K562 (cell line): ENCODE results near the gene GPN3. TPM values are rescaled to one million over a fixed set of nuclear protein-coding genes. Genes with fewer than 3 reads are reported as not detected.
A peak's percentile ranks its signal among the peaks of the same experiment; 100 is the strongest.

Source experiments
- ATAC-seq: fragments of 200-7000 bp; cut with Tn5 transposase; 3 replicates; pipeline ENCODE4 v1.9.1; 2020; ENCODE audit warnings: moderate library complexity
- BruUV-seq: library from RNA; stranded (reverse); fragments of 400-500 nt; replicated peaks from 2 replicates; lab custom pipeline; 2021; lab: Mats Ljungman, UMichigan
- CTCF ChIA-PET: fragments of 300-600 bp; formaldehyde crosslinking; extraction: SDS; loops from one replicate; lab custom pipeline; 2021; ENCODE audit warnings: low intra/inter-chr PET ratio; lab: Yijun Ruan, JAX
- POLR2A ChIA-PET: fragments of 300-600, 350-650 bp; sonication (Branson Sonifier 250); formaldehyde crosslinking; extraction: SDS; loops from one replicate; lab custom pipeline; 2021; ENCODE audit warnings: antibody characterized with exemption, inconsistent platforms; lab: Yijun Ruan, JAX
- DNase-seq, 4 experiments: peaks; one replicate each; pipeline versions ENCODE4 v3.0.0 to v3.0.0-alpha.2; 2011 to 2018; ENCODE audit warnings: low spot score in 3 of 4, mixed read lengths in 3 of 4; ENCODE audit errors: extremely low read depth in 1 of 4
- FAIRE-seq: peaks from 2 replicates; lab custom pipeline; 2011; peaks lifted over from hg19 to GRCh38; lab: Jason Lieb, UNC
- H2AFZ ChIP-seq: 2 replicates; pipeline ENCODE4 v1.6.0; 2011; ENCODE audit warnings: low read depth, low read length, control low read depth, inconsistent platforms
- H3K27ac ChIP-seq: fragments of 200-600 bp; 3 replicates; pipeline ENCODE4 v1.8.0; 2011; ENCODE audit warnings: low read depth, mild to moderate bottlenecking, control low read depth, inconsistent platforms, low read length, moderate library complexity, mixed read lengths; ENCODE audit errors: extremely low read depth
- H3K27me3 ChIP-seq, 2 experiments: fragments of 300-600 bp in 1 of 2; 2 replicates in 1 of 2; 3 replicates in 1 of 2; pipeline versions ENCODE4 v1.6.0 to v1.8.0; 2011; ENCODE audit warnings: inconsistent platforms in 2 of 2, low read length in 2 of 2, mild to moderate bottlenecking in 1 of 2, mixed read lengths in 1 of 2, moderate library complexity in 1 of 2; ENCODE audit not compliant: control insufficient read depth in 2 of 2, insufficient read depth in 2 of 2
- H3K36me3 ChIP-seq: fragments of 300-600 bp; 3 replicates; pipeline ENCODE4 v1.8.0; 2011; ENCODE audit warnings: mild to moderate bottlenecking, low read length, inconsistent platforms; ENCODE audit not compliant: control insufficient read depth, insufficient read depth
- H3K4me1 ChIP-seq, 2 experiments: fragments of 200-600 bp in 1 of 2; replicated peaks in 1 of 2; 2 replicates in 1 of 2; 3 replicates in 1 of 2; pipeline versions ENCODE4 v1.5.1 to v1.8.0; 2011; ENCODE audit warnings: inconsistent platforms in 2 of 2, low read length in 2 of 2, mild to moderate bottlenecking in 1 of 2, mixed read lengths in 1 of 2, moderate library complexity in 1 of 2; ENCODE audit not compliant: control insufficient read depth in 2 of 2, insufficient read depth in 2 of 2
- H3K4me2 ChIP-seq: 2 replicates; pipeline ENCODE4 v1.6.1; 2011; ENCODE audit warnings: low read length, control low read depth, inconsistent platforms, mixed read lengths; ENCODE audit not compliant: insufficient read depth
- H3K4me3 ChIP-seq: fragments of 200-600 bp; sonication (generic), shearing (Covaris generic); 2 replicates; pipeline ENCODE4 v1.5.1; 2016; ENCODE audit warnings: control low read depth, inconsistent platforms
- H3K79me2 ChIP-seq: fragments of 200-600 bp; 3 replicates; pipeline ENCODE4 v1.8.0; 2011; ENCODE audit warnings: low read length, inconsistent platforms; ENCODE audit not compliant: control insufficient read depth, insufficient read depth
- H3K9ac ChIP-seq, 2 experiments: 2 replicates each; pipeline versions ENCODE4 v1.6.0 to v1.6.1; 2011; ENCODE audit warnings: low read depth in 2 of 2, low read length in 2 of 2, control low read depth in 1 of 2, inconsistent platforms in 1 of 2, mild to moderate bottlenecking in 1 of 2, mixed read lengths in 1 of 2; ENCODE audit not compliant: insufficient read depth in 1 of 2
- H3K9me1 ChIP-seq: one replicate; pipeline ENCODE4 v1.6.0; 2011; ENCODE audit warnings: inconsistent platforms, mild to moderate bottlenecking, low read length, moderate library complexity; ENCODE audit not compliant: control insufficient read depth, insufficient read depth
- H3K9me3 ChIP-seq: replicated peaks from 2 replicates; pipeline ENCODE4 v1.5.1; 2011; ENCODE audit warnings: low read depth, low read length, inconsistent platforms; ENCODE audit not compliant: control insufficient read depth, insufficient read depth
- H4K20me1 ChIP-seq: replicated peaks from 2 replicates; pipeline ENCODE4 v1.6.1; 2011; ENCODE audit warnings: low read length, inconsistent platforms, mixed read lengths; ENCODE audit not compliant: control insufficient read depth, insufficient read depth
- BMI1 ChIP-seq: fragments of 150-350 bp; IDR thresholded peaks from 2 replicates; pipeline ENCODE4 v1.6.1; 2014; ENCODE audit warnings: low read length
- CBFA2T3 ChIP-seq: fragments of 450-650 bp; IDR thresholded peaks from 2 replicates; pipeline ENCODE4 v1.6.1; 2017
- EWSR1 ChIP-seq: fragments of 450-650 bp; IDR thresholded peaks from 2 replicates; pipeline ENCODE4 v1.6.1; 2018; ENCODE audit warnings: borderline replicate concordance, mild to moderate bottlenecking, low read depth, moderate library complexity; ENCODE audit not compliant: partially characterized antibody
- FIP1L1 ChIP-seq: fragments of 200-400 bp; formaldehyde crosslinking; IDR thresholded peaks from 2 replicates; pipeline ENCODE4 v1.6.1; 2018; ENCODE audit warnings: mild to moderate bottlenecking, low read depth, low read length; ENCODE audit not compliant: poor library complexity, severe bottlenecking
- FOXK2 ChIP-seq, 2 experiments: fragments of 450-650 bp; IDR thresholded peaks in 1 of 2; conservative IDR thresholded peaks in 1 of 2; 2 replicates each; pipeline ENCODE4 v1.6.1; 2016; ENCODE audit warnings: low read depth in 2 of 2, mild to moderate bottlenecking in 1 of 2
- JUND ChIP-seq, 2 experiments: IDR thresholded peaks; 2 replicates in 1 of 2; 3 replicates in 1 of 2; pipeline ENCODE4 v1.6.1; 2011; ENCODE audit warnings: borderline replicate concordance in 2 of 2, low read depth in 2 of 2, low read length in 2 of 2, improper control_type of control experiment in 1 of 2, missing biosample characterization in 1 of 2, missing genetic modification characterization in 1 of 2, missing genetic modification reagents in 1 of 2
- PCBP1 ChIP-seq: fragments of 200-400 bp; formaldehyde crosslinking; IDR thresholded peaks from 2 replicates; pipeline ENCODE4 v1.6.1; 2018; ENCODE audit warnings: mild to moderate bottlenecking, low read depth, low read length; ENCODE audit not compliant: poor library complexity, severe bottlenecking
- PTBP1 ChIP-seq: fragments of 200-400 bp; formaldehyde crosslinking; IDR thresholded peaks from 2 replicates; pipeline ENCODE4 v1.6.1; 2017; ENCODE audit warnings: low read depth, low read length
- PTTG1 ChIP-seq: fragments of 450-650 bp; IDR thresholded peaks from 2 replicates; pipeline ENCODE4 v1.6.1; 2016; ENCODE audit warnings: low read depth, mild to moderate bottlenecking, missing genetic modification characterization, missing compliant biosample characterization
- RFX1 ChIP-seq: fragments of 450-650 bp; IDR thresholded peaks from 2 replicates; pipeline ENCODE4 v1.6.1; 2016; ENCODE audit warnings: mild to moderate bottlenecking, moderate library complexity
- RFX5 ChIP-seq: IDR thresholded peaks from 2 replicates; pipeline ENCODE4 v1.6.1; 2011; ENCODE audit warnings: low read depth, mild to moderate bottlenecking, improper control_type of control experiment, low read length
- SRSF7 ChIP-seq: fragments of 200-400 bp; formaldehyde crosslinking; optimal IDR thresholded peaks from 2 replicates; pipeline ENCODE3; 2017; ENCODE audit warnings: mild to moderate bottlenecking, low read depth, low read length
- ZC3H11A ChIP-seq: IDR thresholded peaks from 2 replicates; pipeline ENCODE4 v1.6.1; 2012; ENCODE audit warnings: low read depth, low read length, improper control_type of control experiment
- ZFP36 ChIP-seq: fragments of 150-350 bp; IDR thresholded peaks from 2 replicates; pipeline ENCODE4 v1.6.1; 2018; ENCODE audit warnings: low read length, low read depth; ENCODE audit not compliant: partially characterized antibody
- ZNF707 ChIP-seq: fragments of 250-450 bp; sonication (Bioruptor Pico); conservative IDR thresholded peaks from 2 replicates; pipeline ENCODE4 v1.8.0; 2022; ENCODE audit warnings: inconsistent platforms, mild to moderate bottlenecking, moderate library complexity
- ZNF717 ChIP-seq: fragments of 250-450 bp; sonication (Bioruptor Pico); IDR thresholded peaks from 2 replicates; pipeline ENCODE4 v1.5.0; 2021
- WGBS: fragments of 100-300 bp; shearing (Covaris generic); methylation state at CpG from one replicate; pipeline ENCODE4 v1.1.6; 2016; ENCODE audit warnings: low coverage, mixed read lengths; ENCODE audit not compliant: insufficient coverage; ENCODE audit errors: missing lambda C conversion rate; 5-methylcytosine and 5-hydroxymethylcytosine counted together
- in situ Hi-C: fragments of 300-500 bp; cut with MboI; formaldehyde crosslinking; loops from 4 replicates; pipeline ENCODE4 v1.15.0; 2018; ENCODE audit warnings: inconsistent platforms, mixed read lengths
- intact Hi-C: fragments of 100-400 bp; cut with micrococcal nuclease; formaldehyde crosslinking; loops from 2 replicates; pipeline ENCODE4 v1.14.2; 2022
- polyA plus RNA-seq, 8 experiments: library from polyadenylated mRNA; depleted of rRNA in 4 of 8; stranded (reverse) in 5 of 8; unstranded in 3 of 8; fragments of >200 nt; fragmentation: Nextera tagmentation in 2 of 8; fragmentation: Illumina TruSeq in 1 of 8; extraction: Ambion mirVana in 2 of 8; extraction: Trizol in 1 of 8; gene quantifications; 2 replicates each; pipeline versions ENCODE4 v1.2.1 to v1.2.3, GENCODE V29; 2011 to 2014; ENCODE audit warnings: inconsistent platforms in 1 of 8, missing spikeins in 1 of 8
- total RNA-seq, 7 experiments: library from RNA; depleted of rRNA in 6 of 7; stranded (reverse); fragments of >200 nt in 6 of 7; fragmentation: Illumina TruSeq in 2 of 7; extraction: Trizol in 2 of 7; gene quantifications; 2 replicates each; pipeline versions ENCODE4 v1.2.1 to v1.2.3, GENCODE V29; 2011 to 2021; ENCODE audit warnings: low replicate concordance in 1 of 7
- TF ChIP-seq, protein P1 (sequence below): fragments of 450-650 bp; IDR thresholded peaks from 2 replicates; pipeline ENCODE4 v1.6.1; 2017; ENCODE audit warnings: mild to moderate bottlenecking, moderate library complexity

Gene GPN3
- total and polyA plus RNA-seq, 9 of the 15 experiments (the other 6 are each of a cell fraction or from before 2014, with no cell fraction given): 35.8 to 123 (median 64.2) TPM

DNA sequence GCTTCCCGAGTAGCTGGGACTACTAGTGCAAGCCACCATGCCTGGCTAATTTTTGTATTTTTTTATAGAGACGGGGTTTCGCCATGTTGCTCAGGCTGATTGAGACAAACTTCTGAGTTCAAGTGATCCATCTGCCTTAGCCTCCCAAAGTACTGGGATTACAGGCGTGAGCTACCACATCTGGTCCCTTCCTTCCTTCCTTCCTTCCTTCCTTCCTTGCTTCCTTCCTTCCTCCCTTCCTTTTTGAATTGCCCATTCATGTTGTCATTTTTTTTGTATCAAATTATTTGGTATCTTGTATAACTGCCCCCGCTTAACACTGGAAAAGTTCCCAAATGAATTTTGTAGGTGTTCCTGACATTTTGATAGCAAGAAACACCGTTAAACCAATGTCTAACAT is 45.8 kb upstream of the GPN3 start:
- ChIA-PET POLR2A (interaction anchor here (0.9 to 1.4 kb wide), 3 partner anchors 12 to 13 kb away, joined by 3 to 7 read pairs (median 4); partner anchors contain the start of genes RAD9B and VPS29), CTCF (interaction anchor here (1.2 to 2.8 kb wide), 2 partner anchors 38 to 86 kb away, joined by 3 to 15 read pairs; no protein-coding TSS in a partner anchor)
- TF ChIP-seq FIP1L1 (no peak), PCBP1 (no peak), BMI1 (no peak), JUND (IDR thresholded peaks at IDR 0.05; ENCODE audit: borderline replicate concordance, low read depth, low read length) (no peak), JUND (tag; IDR thresholded peaks at IDR 0.05; ENCODE audit: borderline replicate concordance, low read depth, low read length) (no peak), PTTG1 (tag) (no peak), ZFP36 (no peak), RFX1 (no peak), FOXK2 (conservative IDR thresholded peaks at IDR 0.05 in 1 of 2, IDR thresholded peaks at IDR 0.05 in 1 of 2; ENCODE audit: low read depth in 2 of 2) (no peak), ZNF717 (CRISPR knock-in tag) (no peak), ZC3H11A (no peak), SRSF7 (no peak), PTBP1 (no peak), ZNF707 (CRISPR knock-in tag) (no peak), EWSR1 (no peak), RFX5 (no peak), CBFA2T3 (no peak)
- TF ChIP-seq, protein P1, sequence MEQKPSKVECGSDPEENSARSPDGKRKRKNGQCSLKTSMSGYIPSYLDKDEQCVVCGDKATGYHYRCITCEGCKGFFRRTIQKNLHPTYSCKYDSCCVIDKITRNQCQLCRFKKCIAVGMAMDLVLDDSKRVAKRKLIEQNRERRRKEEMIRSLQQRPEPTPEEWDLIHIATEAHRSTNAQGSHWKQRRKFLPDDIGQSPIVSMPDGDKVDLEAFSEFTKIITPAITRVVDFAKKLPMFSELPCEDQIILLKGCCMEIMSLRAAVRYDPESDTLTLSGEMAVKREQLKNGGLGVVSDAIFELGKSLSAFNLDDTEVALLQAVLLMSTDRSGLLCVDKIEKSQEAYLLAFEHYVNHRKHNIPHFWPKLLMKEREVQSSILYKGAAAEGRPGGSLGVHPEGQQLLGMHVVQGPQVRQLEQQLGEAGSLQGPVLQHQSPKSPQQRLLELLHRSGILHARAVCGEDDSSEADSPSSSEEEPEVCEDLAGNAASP: no peak
- FAIRE-seq (no peak), DNase-seq (no peak), ATAC-seq (no peak)
- peak overlapping the region; percentile 56; the same call in 1 of the 2 replicates for H2AFZ ChIP-seq
- H3K9me1 ChIP-seq: no peaks in the 10 kb centered on the region
- no peak overlapping the region; a peak in 1 of 4 replicates for H3K9ac ChIP-seq
- H3K27me3 ChIP-seq: no peaks in the 10 kb centered on the region
- no peak overlapping the region for H3K4me2 ChIP-seq
- no peak overlapping the region for H3K27ac ChIP-seq
- 29% methylated on average over 6 of the region's 6 CpGs for WGBS
- no peaks in the 10 kb centered on the region for H4K20me1 ChIP-seq
- H3K36me3 ChIP-seq: no peaks in the 10 kb centered on the region
- H3K4me1 ChIP-seq: no peaks in the 10 kb centered on the region; a peak in 1 of 5 replicates
- intact Hi-C loops: loop anchor here (2.0 to 5.0 kb wide), 2 partner anchors 87 to 313 kb away; no protein-coding TSS in a partner anchor
- in situ Hi-C loops: loop anchor here (5.0 kb wide), 1 partner anchor 88 kb away; no protein-coding TSS in a partner anchor
- no TSS peak for BruUV-seq
- H3K79me2 ChIP-seq: no peaks in the 10 kb centered on the region
- 0 out of 2 replicates have a peak, but pooled peaks cover 1% of the 10 kb centered on the region for H3K9me3 ChIP-seq
- no peak overlapping the region for H3K4me3 ChIP-seq
